ENCODE data around the gene ZNF30. TPM values are rescaled to one million over a fixed set of nuclear protein-coding genes. Genes with fewer than 3 reads are reported as not detected.

The ZNF30 gene
- total and polyA plus RNA-seq, 4 donors: 1.3 to 1.8 (median 1.7) TPM

DNA sequence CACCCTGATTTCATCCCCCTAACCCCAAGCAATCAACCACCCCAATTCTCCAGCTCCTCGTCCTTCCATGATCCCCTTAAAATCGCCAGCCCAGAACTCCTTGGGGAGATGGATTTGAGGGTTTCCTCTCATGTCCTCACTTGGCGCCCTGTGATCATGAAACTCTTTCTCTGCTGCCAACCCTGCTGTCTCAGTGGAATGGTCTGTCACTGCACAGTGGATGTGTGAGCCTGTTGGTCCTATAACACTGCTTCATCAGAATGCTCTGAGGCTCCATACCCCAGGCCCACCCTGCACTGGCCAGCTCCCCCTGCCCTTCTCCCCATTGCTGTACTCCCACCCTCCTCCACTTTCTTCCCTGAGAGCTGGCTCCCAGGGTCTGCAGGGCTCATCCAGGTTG lies 49.9 kb downstream of the ZNF30 start (continued):
- TF ChIP-seq, protein P1, sequence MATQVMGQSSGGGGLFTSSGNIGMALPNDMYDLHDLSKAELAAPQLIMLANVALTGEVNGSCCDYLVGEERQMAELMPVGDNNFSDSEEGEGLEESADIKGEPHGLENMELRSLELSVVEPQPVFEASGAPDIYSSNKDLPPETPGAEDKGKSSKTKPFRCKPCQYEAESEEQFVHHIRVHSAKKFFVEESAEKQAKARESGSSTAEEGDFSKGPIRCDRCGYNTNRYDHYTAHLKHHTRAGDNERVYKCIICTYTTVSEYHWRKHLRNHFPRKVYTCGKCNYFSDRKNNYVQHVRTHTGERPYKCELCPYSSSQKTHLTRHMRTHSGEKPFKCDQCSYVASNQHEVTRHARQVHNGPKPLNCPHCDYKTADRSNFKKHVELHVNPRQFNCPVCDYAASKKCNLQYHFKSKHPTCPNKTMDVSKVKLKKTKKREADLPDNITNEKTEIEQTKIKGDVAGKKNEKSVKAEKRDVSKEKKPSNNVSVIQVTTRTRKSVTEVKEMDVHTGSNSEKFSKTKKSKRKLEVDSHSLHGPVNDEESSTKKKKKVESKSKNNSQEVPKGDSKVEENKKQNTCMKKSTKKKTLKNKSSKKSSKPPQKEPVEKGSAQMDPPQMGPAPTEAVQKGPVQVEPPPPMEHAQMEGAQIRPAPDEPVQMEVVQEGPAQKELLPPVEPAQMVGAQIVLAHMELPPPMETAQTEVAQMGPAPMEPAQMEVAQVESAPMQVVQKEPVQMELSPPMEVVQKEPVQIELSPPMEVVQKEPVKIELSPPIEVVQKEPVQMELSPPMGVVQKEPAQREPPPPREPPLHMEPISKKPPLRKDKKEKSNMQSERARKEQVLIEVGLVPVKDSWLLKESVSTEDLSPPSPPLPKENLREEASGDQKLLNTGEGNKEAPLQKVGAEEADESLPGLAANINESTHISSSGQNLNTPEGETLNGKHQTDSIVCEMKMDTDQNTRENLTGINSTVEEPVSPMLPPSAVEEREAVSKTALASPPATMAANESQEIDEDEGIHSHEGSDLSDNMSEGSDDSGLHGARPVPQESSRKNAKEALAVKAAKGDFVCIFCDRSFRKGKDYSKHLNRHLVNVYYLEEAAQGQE (IDR thresholded peaks at IDR 0.05): no peak
- TF ChIP-seq, protein P2, sequence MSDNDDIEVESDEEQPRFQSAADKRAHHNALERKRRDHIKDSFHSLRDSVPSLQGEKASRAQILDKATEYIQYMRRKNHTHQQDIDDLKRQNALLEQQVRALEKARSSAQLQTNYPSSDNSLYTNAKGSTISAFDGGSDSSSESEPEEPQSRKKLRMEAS (IDR thresholded peaks at IDR 0.05): no peak
- TF ChIP-seq GABPA (IDR thresholded peaks at IDR 0.05 in 1 of 2, conservative IDR thresholded peaks at IDR 0.05 in 1 of 2): no peak

DNA sequence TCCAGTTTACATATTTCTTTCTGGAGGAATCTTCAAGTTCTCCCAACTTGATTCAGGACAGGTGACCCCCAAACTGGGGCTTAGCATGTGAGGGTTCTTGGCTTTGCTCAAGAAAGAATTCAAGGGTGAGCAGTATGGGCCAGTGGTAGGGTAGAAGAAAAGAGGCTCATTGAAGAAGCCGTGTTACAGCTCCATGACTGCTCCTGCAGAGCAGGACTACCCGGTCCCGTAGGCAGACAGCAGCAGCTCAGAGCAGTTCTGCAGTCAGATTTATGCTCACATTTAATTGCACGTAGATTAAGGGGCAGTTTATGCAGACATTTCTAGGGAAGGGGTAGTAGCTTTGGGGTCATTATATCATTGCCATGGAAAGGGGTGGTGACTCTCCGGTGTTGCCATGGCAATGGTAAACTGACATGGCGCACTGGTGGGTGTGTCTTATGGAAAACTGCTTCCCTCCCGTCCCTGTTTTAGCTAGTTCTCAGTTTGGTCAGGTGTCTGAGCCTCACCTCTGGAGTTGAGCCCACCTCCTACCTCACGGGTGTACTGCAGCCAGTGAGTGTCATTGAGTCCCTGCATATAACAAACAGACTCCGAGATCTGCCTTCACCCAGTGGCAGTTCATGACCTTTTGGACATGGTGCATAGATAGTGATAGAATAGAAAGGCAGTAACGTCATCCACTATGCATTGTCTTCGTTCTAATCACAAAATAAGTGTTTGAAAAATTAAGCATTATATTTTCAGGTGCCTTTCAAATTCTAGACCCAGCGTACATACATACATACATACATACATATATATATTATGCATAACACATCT lies 53.3 kb downstream of the ZNF30 start:
- no peak for DNase-seq (ENCODE audit: low spot score)
- peaks cover 0 to 10% (median 6%) of the 10 kb centered on the region in 4 donors for H3K9me3 ChIP-seq (ENCODE audit: control insufficient read depth in 4 of 4, low read length in 3 of 4)
- WGBS: 84% methylated on average over 12 of the region's 12 CpGs

More for the DNA sequence above, 53.3 kb downstream of the ZNF30 start:
- peaks cover 0 to 8% (median 2%) of the 10 kb centered on the region in 4 donors for H3K4me1 ChIP-seq (ENCODE audit: control insufficient read depth in 4 of 4, insufficient read depth in 4 of 4, low read length in 3 of 4)
- H3K27ac ChIP-seq (ENCODE audit: low read depth in 1 of 2, low read length in 2 of 2): no peak overlapping the region
- no peaks in the 10 kb centered on the region for H3K27me3 ChIP-seq (ENCODE audit: control insufficient read depth in 4 of 4, insufficient read depth in 4 of 4, low read length in 3 of 4)
- no peak for TF ChIP-seq YY1 (IDR thresholded peaks at IDR 0.05)
- no peak for TF ChIP-seq TAF1 (conservative IDR thresholded peaks at IDR 0.05)
- no peak for TF ChIP-seq JUND (IDR thresholded peaks at IDR 0.05)
- no peak for TF ChIP-seq HNF4G (IDR thresholded peaks at IDR 0.05)
- TF ChIP-seq FOXA1 (IDR thresholded peaks at IDR 0.05): no peak
- TF ChIP-seq, protein P2 (IDR thresholded peaks at IDR 0.05): no peak
- TF ChIP-seq RXRA (IDR thresholded peaks at IDR 0.05): no peak
- TF ChIP-seq GABPA (IDR thresholded peaks at IDR 0.05 in 1 of 2, conservative IDR thresholded peaks at IDR 0.05 in 1 of 2): no peak
- TF ChIP-seq, protein P3, sequence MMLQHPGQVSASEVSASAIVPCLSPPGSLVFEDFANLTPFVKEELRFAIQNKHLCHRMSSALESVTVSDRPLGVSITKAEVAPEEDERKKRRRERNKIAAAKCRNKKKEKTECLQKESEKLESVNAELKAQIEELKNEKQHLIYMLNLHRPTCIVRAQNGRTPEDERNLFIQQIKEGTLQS (IDR thresholded peaks at IDR 0.05): no peak
- TF ChIP-seq, protein P4, sequence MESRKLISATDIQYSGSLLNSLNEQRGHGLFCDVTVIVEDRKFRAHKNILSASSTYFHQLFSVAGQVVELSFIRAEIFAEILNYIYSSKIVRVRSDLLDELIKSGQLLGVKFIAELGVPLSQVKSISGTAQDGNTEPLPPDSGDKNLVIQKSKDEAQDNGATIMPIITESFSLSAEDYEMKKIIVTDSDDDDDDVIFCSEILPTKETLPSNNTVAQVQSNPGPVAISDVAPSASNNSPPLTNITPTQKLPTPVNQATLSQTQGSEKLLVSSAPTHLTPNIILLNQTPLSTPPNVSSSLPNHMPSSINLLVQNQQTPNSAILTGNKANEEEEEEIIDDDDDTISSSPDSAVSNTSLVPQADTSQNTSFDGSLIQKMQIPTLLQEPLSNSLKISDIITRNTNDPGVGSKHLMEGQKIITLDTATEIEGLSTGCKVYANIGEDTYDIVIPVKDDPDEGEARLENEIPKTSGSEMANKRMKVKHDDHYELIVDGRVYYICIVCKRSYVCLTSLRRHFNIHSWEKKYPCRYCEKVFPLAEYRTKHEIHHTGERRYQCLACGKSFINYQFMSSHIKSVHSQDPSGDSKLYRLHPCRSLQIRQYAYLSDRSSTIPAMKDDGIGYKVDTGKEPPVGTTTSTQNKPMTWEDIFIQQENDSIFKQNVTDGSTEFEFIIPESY (IDR thresholded peaks at IDR 0.05): no peak
- TF ChIP-seq RAD21 (IDR thresholded peaks at IDR 0.05): no peak
- TF ChIP-seq, protein P5, sequence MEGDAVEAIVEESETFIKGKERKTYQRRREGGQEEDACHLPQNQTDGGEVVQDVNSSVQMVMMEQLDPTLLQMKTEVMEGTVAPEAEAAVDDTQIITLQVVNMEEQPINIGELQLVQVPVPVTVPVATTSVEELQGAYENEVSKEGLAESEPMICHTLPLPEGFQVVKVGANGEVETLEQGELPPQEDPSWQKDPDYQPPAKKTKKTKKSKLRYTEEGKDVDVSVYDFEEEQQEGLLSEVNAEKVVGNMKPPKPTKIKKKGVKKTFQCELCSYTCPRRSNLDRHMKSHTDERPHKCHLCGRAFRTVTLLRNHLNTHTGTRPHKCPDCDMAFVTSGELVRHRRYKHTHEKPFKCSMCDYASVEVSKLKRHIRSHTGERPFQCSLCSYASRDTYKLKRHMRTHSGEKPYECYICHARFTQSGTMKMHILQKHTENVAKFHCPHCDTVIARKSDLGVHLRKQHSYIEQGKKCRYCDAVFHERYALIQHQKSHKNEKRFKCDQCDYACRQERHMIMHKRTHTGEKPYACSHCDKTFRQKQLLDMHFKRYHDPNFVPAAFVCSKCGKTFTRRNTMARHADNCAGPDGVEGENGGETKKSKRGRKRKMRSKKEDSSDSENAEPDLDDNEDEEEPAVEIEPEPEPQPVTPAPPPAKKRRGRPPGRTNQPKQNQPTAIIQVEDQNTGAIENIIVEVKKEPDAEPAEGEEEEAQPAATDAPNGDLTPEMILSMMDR (IDR thresholded peaks at IDR 0.05; ENCODE audit: low read depth, low read length, missing input control): no peak
- no peak for TF ChIP-seq EGR1 (IDR thresholded peaks at IDR 0.05; ENCODE audit: low read depth in 2 of 2)
- no peaks in the 10 kb centered on the region for H3K36me3 ChIP-seq (ENCODE audit: control insufficient read depth in 4 of 4, insufficient read depth in 3 of 4, low read depth in 1 of 4, low read length in 3 of 4)
- no peak overlapping the region for H3K9ac ChIP-seq (ENCODE audit: low read depth in 1 of 2, low read length in 2 of 2)
- no peak overlapping the region for H3K4me3 ChIP-seq (ENCODE audit: low read depth in 1 of 3, low read length in 3 of 3)
